Osteoblast (primary cell): ENCODE results near the gene PEX26. TPM values are rescaled to one million over a fixed set of nuclear protein-coding genes. Genes with fewer than 3 reads are reported as not detected.

Experiments
- DNase-seq: peaks from one replicate; pipeline ENCODE4 v3.0.0; 2011; ENCODE audit warnings: low spot score, mixed read lengths; ENCODE audit not compliant: insufficient read length; ENCODE audit errors: missing footprints
- H2AFZ ChIP-seq: 2 replicates; pipeline ENCODE4 v1.6.0; 2011; ENCODE audit warnings: mild to moderate bottlenecking, low read length
- H3K27ac ChIP-seq: 2 replicates; pipeline ENCODE4 v1.5.1; 2011; ENCODE audit warnings: mild to moderate bottlenecking, low read depth, low read length, moderate library complexity
- H3K27me3 ChIP-seq: 2 replicates; pipeline ENCODE4 v1.6.0; 2012; ENCODE audit warnings: mild to moderate bottlenecking, control low read depth, inconsistent platforms, low read length, moderate library complexity; ENCODE audit not compliant: insufficient read depth
- H3K36me3 ChIP-seq: 2 replicates; pipeline ENCODE4 v1.5.1; 2011; ENCODE audit warnings: mild to moderate bottlenecking, low read length, control low read depth, moderate library complexity; ENCODE audit not compliant: insufficient read depth
- H3K4me1 ChIP-seq: 2 replicates; pipeline ENCODE4 v1.5.1; 2011; ENCODE audit warnings: mild to moderate bottlenecking, low read length, control low read depth, moderate library complexity; ENCODE audit not compliant: insufficient read depth
- H3K4me2 ChIP-seq: 2 replicates; pipeline ENCODE4 v1.6.0; 2011; ENCODE audit warnings: mild to moderate bottlenecking, low read length; ENCODE audit not compliant: insufficient read depth
- H3K4me3 ChIP-seq: fragments of 200-600 bp; sonication (generic); 3 replicates; pipeline ENCODE4 v1.5.1; 2012; ENCODE audit warnings: mild to moderate bottlenecking, low read length, inconsistent platforms; ENCODE audit not compliant: insufficient read depth
- H3K79me2 ChIP-seq: 2 replicates; pipeline ENCODE4 v1.6.0; 2012; ENCODE audit warnings: mild to moderate bottlenecking, low read length, control low read depth, inconsistent platforms; ENCODE audit not compliant: insufficient read depth
- H3K9me3 ChIP-seq: 2 replicates; pipeline ENCODE4 v1.5.1; 2011; ENCODE audit warnings: low read depth, low read length, control low read depth
- H4K20me1 ChIP-seq: 2 replicates; pipeline ENCODE4 v1.6.0; 2012; ENCODE audit warnings: mild to moderate bottlenecking, low read length, control low read depth; ENCODE audit not compliant: insufficient read depth
- CTCF ChIP-seq: IDR thresholded peaks from 2 replicates; pipeline ENCODE4 v1.5.1; 2011; ENCODE audit warnings: mild to moderate bottlenecking, low read depth, low read length, moderate library complexity; ENCODE audit errors: extremely low read depth
- total RNA-seq: library from RNA; depleted of rRNA; stranded (reverse); fragments of >200 nt; gene quantifications from 2 replicates; pipeline ENCODE4 v1.2.3, GENCODE V29; 2012

PEX26 gene
- total RNA-seq, 1 donor, result 26.8 TPM

- no peaks in the 10 kb centered on the region for H3K27me3 ChIP-seq
- no peak overlapping the region for H2AFZ ChIP-seq
- peak overlapping the region; percentile 89 for H3K4me2 ChIP-seq
- peaks cover 62% of the 10 kb centered on the region for H3K79me2 ChIP-seq
- no peak for DNase-seq
- H3K27ac ChIP-seq, result no peak overlapping the region
- peaks cover 29% of the 10 kb centered on the region for H3K4me1 ChIP-seq
- H3K9me3 ChIP-seq, result no peaks in the 10 kb centered on the region
- peaks cover 4% of the 10 kb centered on the region for H4K20me1 ChIP-seq
- no peak overlapping the region for H3K4me3 ChIP-seq
- peaks cover 44% of the 10 kb centered on the region for H3K36me3 ChIP-seq
- TF ChIP-seq CTCF, result no peak
Measured at GRCh38 chr22:18079706-18080233, 2.0 kb downstream of the PEX26 start.

DNA sequence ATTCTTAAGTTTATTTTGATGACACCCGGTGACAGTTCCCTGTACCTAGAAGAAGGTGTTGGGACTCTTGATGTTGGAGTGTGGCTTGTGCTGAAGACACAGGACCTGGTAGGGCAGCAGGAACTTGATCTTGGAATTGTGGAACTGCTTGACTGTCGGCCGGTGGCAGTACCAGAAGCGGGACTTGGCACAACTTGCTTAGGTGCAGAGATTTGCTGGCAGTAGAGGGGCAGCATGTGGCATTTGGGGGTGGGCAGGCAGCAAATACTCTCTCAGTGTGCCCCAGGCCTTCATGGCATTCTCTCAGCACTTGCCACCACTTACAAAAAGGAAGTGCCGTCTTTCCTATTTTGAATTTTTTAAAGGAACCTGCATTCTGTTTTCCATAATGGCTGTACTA lies 3.6 kb downstream of the PEX26 start:
- H3K36me3 ChIP-seq, result peaks cover 55% of the 10 kb centered on the region
- no peak for TF ChIP-seq CTCF
- peaks cover 18% of the 10 kb centered on the region for H3K4me1 ChIP-seq

GRCh38 chr22:18082467-18082866 lies 4.7 kb downstream of the PEX26 start:
- Histone ChIP-seq H3K9me3 (no peaks in the 10 kb centered on the region), H3K79me2 (peaks cover 57% of the 10 kb centered on the region), H3K27ac (no peak overlapping the region), H3K36me3 (peaks cover 62% of the 10 kb centered on the region), H3K4me2 (no peak overlapping the region), H3K27me3 (no peaks in the 10 kb centered on the region), H2AFZ (no peak overlapping the region), H3K4me3 (no peak overlapping the region), H3K4me1 (peaks cover 8% of the 10 kb centered on the region), H4K20me1 (peaks cover 4% of the 10 kb centered on the region)
- DNase-seq, result no peak
- TF ChIP-seq CTCF, result no peak

More for the DNA sequence above, 3.6 kb downstream of the PEX26 start:
- DNase-seq, result no peak
- H3K27me3 ChIP-seq, result no peaks in the 10 kb centered on the region
- no peak overlapping the region for H3K27ac ChIP-seq
- no peak overlapping the region for H3K4me3 ChIP-seq
- H3K9me3 ChIP-seq, result no peaks in the 10 kb centered on the region
- no peak overlapping the region for H2AFZ ChIP-seq
- H4K20me1 ChIP-seq, result peaks cover 4% of the 10 kb centered on the region
- H3K4me2 ChIP-seq, result no peak overlapping the region
- peaks cover 66% of the 10 kb centered on the region for H3K79me2 ChIP-seq

GRCh38 chr22:18083406-18083805 lies 5.6 kb downstream of the PEX26 start:
- TF ChIP-seq CTCF, result no peak
- Histone ChIP-seq H3K27me3 (no peaks in the 10 kb centered on the region), H4K20me1 (peaks cover 4% of the 10 kb centered on the region), H2AFZ (no peak overlapping the region), H3K79me2 (peaks cover 49% of the 10 kb centered on the region), H3K4me3 (no peak overlapping the region), H3K27ac (no peak overlapping the region), H3K9me3 (no peaks in the 10 kb centered on the region), H3K4me2 (no peak overlapping the region), H3K4me1 (peaks cover 8% of the 10 kb centered on the region), H3K36me3 (peaks cover 71% of the 10 kb centered on the region)
- no peak for DNase-seq
